H9 (cell line): ENCODE data around the gene ANKIB1. TPM values are rescaled to one million over a fixed set of nuclear protein-coding genes. Genes with fewer than 3 reads are reported as not detected.

Source experiments
- DNase-seq: peaks from one replicate; pipeline ENCODE4 v3.0.0-alpha.2; 2017
- H2AFZ ChIP-seq: one replicate; pipeline ENCODE4 v1.6.1; 2013; ENCODE audit warnings: mild to moderate bottlenecking, low read length, control low read depth, moderate library complexity
- H2AK5ac ChIP-seq: 2 replicates; pipeline ENCODE4 v1.6.1; 2013; ENCODE audit warnings: low read length, control low read depth, mixed read lengths; ENCODE audit not compliant: insufficient read length
- H2BK120ac ChIP-seq: one replicate; pipeline ENCODE4 v1.6.1; 2013; ENCODE audit warnings: low read depth, mild to moderate bottlenecking, low read length, control low read depth, inconsistent platforms; ENCODE audit not compliant: poor library complexity, severe bottlenecking
- H2BK12ac ChIP-seq: 2 replicates; pipeline ENCODE4 v1.6.1; 2013; ENCODE audit warnings: low read length, control low read depth, mixed read lengths, low read depth; ENCODE audit not compliant: insufficient read length
- H2BK15ac ChIP-seq: 2 replicates; pipeline ENCODE4 v1.6.1; 2013; ENCODE audit warnings: low read depth, low read length, control low read depth
- H2BK20ac ChIP-seq: one replicate; pipeline ENCODE4 v1.6.1; 2013; ENCODE audit warnings: low read depth, mild to moderate bottlenecking, low read length, control low read depth, inconsistent platforms; ENCODE audit not compliant: poor library complexity, severe bottlenecking
- H2BK5ac ChIP-seq: 2 replicates; pipeline ENCODE4 v1.6.1; 2013; ENCODE audit warnings: low read length, control low read depth, mixed read lengths; ENCODE audit not compliant: insufficient read length
- H3K14ac ChIP-seq: 2 replicates; pipeline ENCODE4 v1.6.1; 2013; ENCODE audit warnings: low read length, control low read depth; ENCODE audit not compliant: insufficient read depth
- H3K18ac ChIP-seq: 2 replicates; pipeline ENCODE4 v1.6.1; 2013; ENCODE audit warnings: low read depth, mild to moderate bottlenecking, mixed read lengths, low read length, control low read depth; ENCODE audit not compliant: insufficient read length
- H3K23ac ChIP-seq: 2 replicates; pipeline ENCODE4 v1.6.1; 2013; ENCODE audit warnings: low read length, control low read depth, mixed read lengths, low read depth; ENCODE audit not compliant: insufficient read length
- H3K23me2 ChIP-seq: 2 replicates; pipeline ENCODE4 v1.6.1; 2013; ENCODE audit warnings: low read depth, mild to moderate bottlenecking, mixed read lengths, low read length, control low read depth; ENCODE audit not compliant: insufficient read length, poor library complexity, severe bottlenecking
- H3K27ac ChIP-seq: 2 replicates; pipeline ENCODE4 v1.5.1; 2013; ENCODE audit warnings: low read length, control low read depth, mixed read lengths, low read depth; ENCODE audit not compliant: insufficient read length
- H3K27me3 ChIP-seq: 2 replicates; pipeline ENCODE4 v1.6.1; 2013; ENCODE audit warnings: low read length, control low read depth, inconsistent platforms; ENCODE audit not compliant: insufficient read depth
- H3K4ac ChIP-seq: 2 replicates; pipeline ENCODE4 v1.6.1; 2013; ENCODE audit warnings: low read depth, mild to moderate bottlenecking, control low read depth, inconsistent platforms, low read length, moderate library complexity
- H3K4me1 ChIP-seq: 2 replicates; pipeline ENCODE4 v1.6.1; 2013; ENCODE audit warnings: low read length, control low read depth, inconsistent platforms; ENCODE audit not compliant: insufficient read depth
- H3K4me2 ChIP-seq: 2 replicates; pipeline ENCODE4 v1.6.1; 2013; ENCODE audit warnings: low read length, control low read depth, mixed read lengths; ENCODE audit not compliant: insufficient read length, insufficient read depth
- H3K56ac ChIP-seq: 2 replicates; pipeline ENCODE4 v1.6.1; 2013; ENCODE audit warnings: low read depth, mild to moderate bottlenecking, mixed read lengths, low read length, control low read depth; ENCODE audit not compliant: insufficient read length
- H3K79me1 ChIP-seq: 2 replicates; pipeline ENCODE4 v1.6.1; 2013; ENCODE audit warnings: low read depth, mild to moderate bottlenecking, moderate library complexity, low read length, control low read depth, inconsistent platforms; ENCODE audit not compliant: insufficient read depth, poor library complexity, severe bottlenecking
- H3K79me2 ChIP-seq: 2 replicates; pipeline ENCODE4 v1.6.1; 2013; ENCODE audit warnings: low read length, control low read depth, inconsistent platforms; ENCODE audit not compliant: insufficient read depth
- H3K9ac ChIP-seq: 2 replicates; pipeline ENCODE4 v1.6.1; 2013; ENCODE audit warnings: low read length, control low read depth, mixed read lengths; ENCODE audit not compliant: insufficient read length; ENCODE audit errors: extremely low read depth
- H3K9me3 ChIP-seq: one replicate; pipeline ENCODE4 v1.6.1; 2013; ENCODE audit warnings: low read depth, low read length, inconsistent platforms; ENCODE audit not compliant: control insufficient read depth
- H3T11ph ChIP-seq: one replicate; pipeline ENCODE4 v1.6.1; 2013; ENCODE audit warnings: mild to moderate bottlenecking, low read length, control low read depth, inconsistent platforms
- H4K20me1 ChIP-seq: one replicate; pipeline ENCODE4 v1.6.1; 2013; ENCODE audit not compliant: control insufficient read depth, insufficient read length, insufficient read depth
- H4K5ac ChIP-seq: 2 replicates; pipeline ENCODE4 v1.6.1; 2013; ENCODE audit warnings: low read depth, mild to moderate bottlenecking, mixed read lengths, low read length, control low read depth; ENCODE audit not compliant: insufficient read length
- H4K8ac ChIP-seq: replicated peaks from 2 replicates; pipeline ENCODE4 v1.6.1; 2013; ENCODE audit warnings: low read length, control low read depth, mixed read lengths, low read depth; ENCODE audit not compliant: insufficient read length
- H4K91ac ChIP-seq: 2 replicates; pipeline ENCODE4 v1.6.1; 2013; ENCODE audit warnings: low read depth, mild to moderate bottlenecking, moderate library complexity, mixed read lengths, low read length, control low read depth; ENCODE audit not compliant: insufficient read length
- H3K27ac Mint-ChIP-seq, 3 experiments: 2 replicates in 2 of 3; 3 replicates in 1 of 3; pipeline ENCODE4 v1.8.0; 2020 to 2021; ENCODE audit warnings: mixed read lengths in 3 of 3, mild to moderate bottlenecking in 1 of 3, moderate library complexity in 1 of 3
- H3K27me3 Mint-ChIP-seq: 2 replicates; pipeline ENCODE4 v1.8.0; 2021; ENCODE audit warnings: low read depth, mild to moderate bottlenecking, moderate library complexity, mixed read lengths
- H3K36me3 Mint-ChIP-seq, 3 experiments: 2 replicates in 2 of 3; 3 replicates in 1 of 3; pipeline ENCODE4 v1.8.0; 2020 to 2021; ENCODE audit warnings: low read depth in 3 of 3, mixed read lengths in 3 of 3; ENCODE audit not compliant: insufficient read depth in 1 of 3
- H3K4me1 Mint-ChIP-seq, 2 experiments: 2 replicates each; pipeline ENCODE4 v1.8.0; 2020; ENCODE audit warnings: mixed read lengths in 2 of 2
- H3K4me3 Mint-ChIP-seq, 2 experiments: 2 replicates in 1 of 2; 3 replicates in 1 of 2; pipeline ENCODE4 v1.8.0; 2020 to 2021; ENCODE audit warnings: mild to moderate bottlenecking in 2 of 2, mixed read lengths in 2 of 2, moderate library complexity in 1 of 2
- H3K9me3 Mint-ChIP-seq, 2 experiments: 2 replicates in 1 of 2; 3 replicates in 1 of 2; pipeline ENCODE4 v1.8.0; 2020; ENCODE audit warnings: mild to moderate bottlenecking in 2 of 2, mixed read lengths in 2 of 2, moderate library complexity in 1 of 2
- WGBS: extraction: QIAGEN DNeasy Blood & Tissue Kit; methylation state at CpG from one replicate; pipeline ENCODE4 v1.1.7; 2013; ENCODE audit warnings: missing lambda C conversion rate, low lambda C conversion rate, mixed read lengths; ENCODE audit not compliant: insufficient read length; ENCODE audit errors: extremely low coverage; 5-methylcytosine and 5-hydroxymethylcytosine counted together
- total RNA-seq: library from RNA; stranded (reverse); gene quantifications from 2 replicates; pipeline ENCODE4 v1.2.1, GENCODE V29; 2021
- TF ChIP-seq, protein P1 (sequence below): fragments of 200-600 bp; sonication (generic); conservative IDR thresholded peaks from 3 replicates; pipeline ENCODE4 v1.8.0; 2021; ENCODE audit warnings: antibody characterized with exemption, mild to moderate bottlenecking

Gene ANKIB1
- total RNA-seq, 1 experiment from 2014 or later, result 42.0 TPM

- no peaks in the 10 kb centered on the region for H3K79me1 ChIP-seq
- no peak overlapping the region for H3T11ph ChIP-seq
- H3K4ac ChIP-seq, result no peak overlapping the region
- H2BK20ac ChIP-seq, result no peak overlapping the region
- H3K14ac ChIP-seq, result no peak overlapping the region
- Mint-ChIP-seq H3K4me1 (no peaks in the 10 kb centered on the region), H3K36me3 (peaks cover 1 to 9% (median 6%) of the 10 kb centered on the region in 3 experiments), H3K27me3 (no peaks in the 10 kb centered on the region), H3K27ac (no peak overlapping the region; a peak in 1 of 7 replicates), H3K9me3 (peaks cover 4% of the 10 kb centered on the region in 2 experiments), H3K4me3 (no peak overlapping the region)
- no peak overlapping the region for H4K5ac ChIP-seq
- H3K9ac ChIP-seq, result no peak overlapping the region
- no peak overlapping the region for H4K91ac ChIP-seq
- no peak overlapping the region for H2BK120ac ChIP-seq
- peaks cover 3% of the 10 kb centered on the region; the same call in 1 of the 2 replicates for H3K79me2 ChIP-seq
- H2BK15ac ChIP-seq, result no peak overlapping the region
- no peak overlapping the region for H3K23ac ChIP-seq
- no peaks in the 10 kb centered on the region for H3K23me2 ChIP-seq
- H3K4me1 ChIP-seq, result no peaks in the 10 kb centered on the region; the same call in 1 of the 2 replicates
- no peak for DNase-seq
- H4K20me1 ChIP-seq, result no peaks in the 10 kb centered on the region
- no peak overlapping the region for H3K4me2 ChIP-seq
- H2BK5ac ChIP-seq, result no peak overlapping the region
- no CpG with 5 or more reads among the region's 2 CpGs for WGBS
- H2AFZ ChIP-seq, result no peak overlapping the region
- H2BK12ac ChIP-seq, result no peak overlapping the region
- no peak overlapping the region for H3K27ac ChIP-seq
- H2AK5ac ChIP-seq, result no peak overlapping the region
- H3K9me3 ChIP-seq, result no peaks in the 10 kb centered on the region
- H3K27me3 ChIP-seq, result no peaks in the 10 kb centered on the region
- no peak overlapping the region for H3K18ac ChIP-seq
- TF ChIP-seq, protein P1, sequence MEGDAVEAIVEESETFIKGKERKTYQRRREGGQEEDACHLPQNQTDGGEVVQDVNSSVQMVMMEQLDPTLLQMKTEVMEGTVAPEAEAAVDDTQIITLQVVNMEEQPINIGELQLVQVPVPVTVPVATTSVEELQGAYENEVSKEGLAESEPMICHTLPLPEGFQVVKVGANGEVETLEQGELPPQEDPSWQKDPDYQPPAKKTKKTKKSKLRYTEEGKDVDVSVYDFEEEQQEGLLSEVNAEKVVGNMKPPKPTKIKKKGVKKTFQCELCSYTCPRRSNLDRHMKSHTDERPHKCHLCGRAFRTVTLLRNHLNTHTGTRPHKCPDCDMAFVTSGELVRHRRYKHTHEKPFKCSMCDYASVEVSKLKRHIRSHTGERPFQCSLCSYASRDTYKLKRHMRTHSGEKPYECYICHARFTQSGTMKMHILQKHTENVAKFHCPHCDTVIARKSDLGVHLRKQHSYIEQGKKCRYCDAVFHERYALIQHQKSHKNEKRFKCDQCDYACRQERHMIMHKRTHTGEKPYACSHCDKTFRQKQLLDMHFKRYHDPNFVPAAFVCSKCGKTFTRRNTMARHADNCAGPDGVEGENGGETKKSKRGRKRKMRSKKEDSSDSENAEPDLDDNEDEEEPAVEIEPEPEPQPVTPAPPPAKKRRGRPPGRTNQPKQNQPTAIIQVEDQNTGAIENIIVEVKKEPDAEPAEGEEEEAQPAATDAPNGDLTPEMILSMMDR, result no peak
- H3K56ac ChIP-seq, result no peak overlapping the region
- no peak overlapping the region for H4K8ac ChIP-seq
Measured at GRCh38 chr7:92259610-92260247, 14.0 kb downstream of the ANKIB1 start.
